HG03558 (cell line): Measurements from ENCODE around the gene GRM5.
A peak's percentile ranks its signal among the peaks of the same experiment; 100 is the strongest.
"Not testable (repeated sequence)": the region's sequence is repeated elsewhere in the genome, so short reads cannot be mapped to it uniquely, and the experiment has no call there.

ENCODE experiments used
- ATAC-seq: cut with Tn5 transposase; IDR thresholded peaks from one replicate; pipeline ENCODE4 v1.9.1; 2021; ENCODE audit warnings: moderate number of reproducible peaks; ENCODE audit not compliant: unreplicated experiment; ENCODE audit errors: extremely low read depth

GRM5 gene

DNA sequence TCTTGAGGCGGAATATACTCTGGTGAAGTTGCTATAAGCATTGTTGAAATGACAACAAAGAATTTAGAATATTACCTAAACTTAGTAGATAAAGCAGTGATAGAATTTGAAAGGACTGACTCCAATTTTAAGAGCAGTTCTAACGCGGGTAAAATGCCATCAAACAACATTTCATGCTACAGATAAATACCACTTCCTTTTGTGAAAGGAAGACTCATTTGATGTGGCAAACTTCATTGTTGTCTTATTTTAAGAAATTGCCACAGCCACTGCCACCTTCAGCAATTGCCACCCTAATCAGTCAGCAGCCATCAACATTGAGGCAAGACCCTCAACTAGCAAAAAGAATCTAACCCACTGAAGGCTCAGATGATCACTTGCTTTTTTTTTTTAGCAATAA is 220.8 kb downstream of the GRM5 start:
- not testable (repeated sequence) for ATAC-seq

- not testable (repeated sequence) for ATAC-seq
Observed at GRCh38 chr11:88843766-88844426, 221.9 kb downstream of the GRM5 start.

- ATAC-seq: not testable (repeated sequence)
Observed at GRCh38 chr11:88838139-88838538, 227.6 kb downstream of the GRM5 start.

DNA sequence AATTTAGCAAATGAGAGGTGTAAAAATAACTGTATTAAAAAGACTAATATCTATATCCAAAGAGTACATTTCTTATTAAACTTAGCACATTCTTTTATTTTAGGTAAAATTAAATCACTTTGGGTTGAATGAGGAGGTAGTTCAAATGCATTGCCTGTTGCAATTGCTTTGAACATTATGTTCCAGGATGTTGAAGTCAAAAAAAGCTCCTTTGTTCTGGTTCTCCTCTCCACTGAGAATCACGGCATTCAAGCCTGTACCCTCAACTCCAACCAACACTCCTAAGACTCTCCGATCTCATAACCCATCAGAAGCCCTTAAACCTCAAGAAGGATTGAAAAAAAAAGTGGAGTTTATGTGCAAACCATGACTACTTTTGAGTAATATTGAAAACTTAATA is 230.1 kb downstream of the GRM5 start:
- ATAC-seq: not testable (repeated sequence)

DNA sequence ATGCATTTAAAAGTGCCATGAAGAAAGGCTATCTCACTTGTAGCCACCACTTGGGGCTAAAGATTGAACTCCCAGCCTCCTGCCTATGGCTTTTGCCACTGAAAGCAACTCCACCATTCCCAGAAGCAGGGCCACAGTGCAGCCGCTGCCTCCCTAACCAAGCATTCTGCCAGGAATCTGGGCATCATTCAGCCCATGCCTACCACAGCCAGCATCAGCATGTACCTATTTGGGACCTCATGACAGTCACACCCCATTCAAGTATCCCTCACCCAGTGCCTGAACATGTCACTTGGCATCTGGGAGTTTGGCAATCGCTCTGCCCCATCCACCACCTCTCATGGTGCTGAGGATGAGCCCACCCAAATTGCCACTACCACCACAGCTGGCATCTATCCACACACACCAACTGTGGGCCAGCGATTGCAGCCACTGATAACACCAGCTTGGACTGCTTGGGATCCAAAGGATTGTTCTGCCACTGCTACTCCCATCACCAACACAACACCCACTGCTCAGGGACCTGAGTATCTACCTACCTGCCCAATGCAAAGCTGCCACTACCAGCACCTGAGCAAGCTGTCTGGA is 234.4 kb downstream of the GRM5 start:
- no peak for ATAC-seq

DNA sequence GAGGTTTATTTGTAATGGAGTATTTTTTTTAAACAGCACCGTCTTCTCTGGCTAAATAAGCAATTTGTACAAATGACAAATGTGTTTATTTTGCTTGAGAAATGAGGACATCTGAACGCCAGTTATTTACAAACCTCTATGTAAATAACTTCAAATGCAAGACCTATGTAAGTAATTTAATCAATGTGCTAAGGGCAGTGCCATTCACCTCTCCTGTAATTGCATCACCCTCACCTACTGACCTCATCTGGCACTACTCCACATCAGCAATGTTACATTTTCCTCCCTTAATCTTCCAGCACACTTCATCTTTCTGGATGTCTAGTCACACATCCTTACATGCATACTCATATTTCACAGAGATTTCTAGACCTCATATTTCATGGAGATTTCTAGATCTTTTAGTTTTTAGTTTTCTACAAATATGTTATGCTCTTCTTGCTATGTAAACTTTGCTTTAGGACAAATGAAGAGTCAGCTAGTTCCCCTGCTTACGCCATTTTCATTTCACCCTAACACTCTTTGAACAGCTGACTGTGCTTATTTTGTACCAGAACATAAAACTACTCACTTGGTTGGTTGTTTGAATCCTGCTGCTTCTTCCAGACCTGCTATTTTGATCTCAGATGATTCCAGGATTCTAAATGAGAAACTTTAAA is 238.6 kb downstream of the GRM5 start:
- no peak for ATAC-seq

- no peak for ATAC-seq
Observed at GRCh38 chr11:88819616-88820015, 246.2 kb downstream of the GRM5 start.

GRCh38 chr11:88818978-88819377 is 246.8 kb downstream of the GRM5 start:
- no peak for ATAC-seq

DNA sequence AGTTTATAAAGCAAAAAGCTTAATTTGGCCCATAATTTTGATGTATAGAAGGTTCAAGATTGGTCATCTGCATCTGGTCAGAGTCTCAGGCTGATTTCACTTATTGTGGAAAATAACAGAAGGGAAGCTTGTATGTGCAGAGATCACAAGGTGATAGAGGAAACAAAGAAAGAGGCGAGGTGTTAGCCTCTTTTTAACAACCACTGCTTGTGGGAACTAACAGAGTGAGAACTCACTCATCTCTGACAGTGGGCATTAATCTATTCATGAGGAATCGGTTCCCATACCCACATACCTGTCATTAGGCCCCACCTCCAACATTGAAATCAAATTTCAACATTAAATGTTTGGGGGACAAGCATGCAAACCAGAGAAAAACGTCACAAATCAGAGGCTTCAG is 250.3 kb downstream of the GRM5 start:
- ATAC-seq: no peak

GRCh38 chr11:88814076-88814475 is 251.7 kb downstream of the GRM5 start:
- ATAC-seq: peak; percentile 29

DNA sequence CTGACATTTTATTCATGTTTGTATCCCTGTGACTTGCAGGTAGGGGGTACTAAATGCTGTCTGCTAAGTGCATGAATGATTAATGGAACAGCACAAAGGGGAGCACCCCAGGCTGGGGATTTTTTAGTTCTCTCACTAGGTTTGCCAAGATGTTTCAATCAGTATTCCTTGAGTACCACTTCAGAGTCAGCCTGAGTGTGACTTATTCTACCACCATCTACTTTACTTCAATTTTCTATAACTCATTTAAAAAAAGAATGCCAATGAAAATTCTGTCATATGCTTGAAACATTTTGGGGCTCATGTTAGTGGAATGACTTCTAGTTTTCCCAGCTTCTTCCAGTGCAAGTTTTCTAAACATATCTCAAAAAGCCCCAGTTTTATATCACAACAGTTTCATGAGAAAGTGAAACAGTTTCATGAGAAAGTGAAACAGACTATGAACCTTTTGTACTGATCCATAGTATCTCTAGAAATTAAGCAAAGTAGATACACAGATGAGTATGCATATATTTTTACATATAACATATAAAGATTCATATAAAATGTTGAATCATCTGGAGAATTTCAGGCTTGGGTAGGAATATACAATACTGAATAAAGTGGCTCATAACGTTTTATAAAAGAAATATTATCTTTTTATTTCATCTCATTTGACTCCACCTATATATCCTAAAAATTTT is 252.4 kb downstream of the GRM5 start:
- ATAC-seq: peak; percentile 59

- ATAC-seq: no peak
Observed at GRCh38 chr11:88810420-88811097, 255.2 kb downstream of the GRM5 start.

GRCh38 chr11:88809126-88809525 is 256.7 kb downstream of the GRM5 start:
- ATAC-seq: no peak

GRCh38 chr11:88807349-88807748 is 258.4 kb downstream of the GRM5 start:
- no peak for ATAC-seq

GRCh38 chr11:88806410-88806809 is 259.4 kb downstream of the GRM5 start:
- no peak for ATAC-seq

- no peak for ATAC-seq
Observed at GRCh38 chr11:88801484-88802123, 264.2 kb downstream of the GRM5 start.

DNA sequence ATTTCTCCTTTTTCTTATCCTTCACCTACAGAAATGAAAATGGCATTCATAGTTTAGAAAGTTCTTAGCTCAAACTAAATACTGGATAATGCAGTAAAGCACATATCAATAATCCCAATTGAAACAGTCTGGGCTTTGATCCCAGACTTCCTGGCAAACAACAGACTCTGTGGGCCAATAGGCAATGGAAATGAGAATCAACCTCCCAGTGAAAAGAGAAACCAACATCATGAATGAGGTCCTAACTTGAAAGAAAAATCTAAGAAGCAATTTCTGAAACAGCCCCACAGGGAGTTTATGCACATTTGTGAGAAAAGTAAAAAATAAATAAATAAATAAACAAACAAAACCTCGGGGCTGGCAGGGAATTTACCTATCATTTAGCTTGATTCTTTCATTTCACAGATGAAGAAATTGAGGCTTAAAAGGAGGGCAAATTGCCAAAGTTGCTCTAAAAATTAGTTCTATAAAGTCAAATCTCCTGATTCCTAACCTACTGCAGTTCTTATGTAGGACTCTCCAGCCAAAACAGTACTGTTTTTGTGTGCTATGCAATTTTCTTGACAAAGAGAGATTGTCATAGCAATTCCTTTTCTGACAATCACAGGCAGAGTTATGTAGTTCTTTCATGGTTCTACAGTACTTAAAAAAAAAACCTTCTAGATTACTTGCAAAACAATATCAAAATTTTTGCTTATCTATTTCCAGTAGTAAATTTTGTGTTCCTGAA is 265.8 kb downstream of the GRM5 start:
- ATAC-seq: no peak

- no peak for ATAC-seq
Observed at GRCh38 chr11:88790182-88790581, 275.6 kb downstream of the GRM5 start.

DNA sequence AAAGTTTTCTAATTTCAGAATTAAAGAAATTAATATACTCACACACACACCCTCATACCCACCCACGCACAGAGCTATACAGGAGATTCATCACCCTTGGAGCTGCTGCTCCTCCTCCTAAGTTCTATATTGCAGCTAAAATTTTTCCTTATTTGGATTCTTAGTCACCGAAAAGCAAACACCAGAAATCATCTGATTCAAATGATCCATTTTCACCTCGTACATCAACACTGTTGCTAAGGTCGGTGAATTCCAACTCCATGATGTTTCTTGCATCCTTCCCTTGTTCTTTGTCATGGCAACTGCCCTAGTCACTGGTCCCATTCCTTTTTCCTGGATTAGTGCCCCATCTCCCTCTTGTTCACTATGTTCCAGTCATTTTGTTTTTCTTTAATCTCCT is 286.2 kb downstream of the GRM5 start:
- no peak for ATAC-seq
